Forelimb muscle (tissue), 1 donor: ENCODE results near the gene HRG. TPM values are rescaled to one million over a fixed set of nuclear protein-coding genes. Genes with fewer than 3 reads are reported as not detected.
"Not testable (repeated sequence)": the region's sequence is repeated elsewhere in the genome, so short reads cannot be mapped to it uniquely, and the experiment has no call there.

Experiments
- DNase-seq: peaks from one replicate; pipeline ENCODE4 v3.0.0-alpha.2; 2013; ENCODE audit warnings: low read depth
- polyA plus RNA-seq: library from polyadenylated mRNA; unstranded; fragments of 120-200 nt; gene quantifications from one replicate; pipeline ENCODE4 v1.2.1, GENCODE V29; 2013; ENCODE audit not compliant: insufficient read length

HRG gene
- polyA plus RNA-seq, 1 donor, result not detected

DNA sequence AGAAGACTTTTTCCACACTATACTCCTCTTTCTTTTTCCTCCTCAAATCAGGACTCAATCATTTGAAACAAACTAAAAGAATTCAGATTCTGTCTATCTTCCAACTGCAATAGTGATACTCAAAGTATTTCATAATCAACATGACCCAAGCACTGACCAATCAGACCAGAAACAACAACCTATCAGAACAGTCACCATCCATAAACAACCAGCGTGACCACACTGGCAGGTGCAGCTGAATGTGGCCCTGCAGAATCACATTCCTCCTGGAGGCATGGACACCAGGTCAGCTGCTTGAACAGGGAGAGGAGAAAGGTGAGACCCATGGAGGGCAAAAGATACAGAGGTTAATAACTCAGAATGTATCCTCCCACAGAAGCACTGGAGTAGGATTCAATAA, 13.3 kb downstream of the HRG start:
- no peak for DNase-seq

DNA sequence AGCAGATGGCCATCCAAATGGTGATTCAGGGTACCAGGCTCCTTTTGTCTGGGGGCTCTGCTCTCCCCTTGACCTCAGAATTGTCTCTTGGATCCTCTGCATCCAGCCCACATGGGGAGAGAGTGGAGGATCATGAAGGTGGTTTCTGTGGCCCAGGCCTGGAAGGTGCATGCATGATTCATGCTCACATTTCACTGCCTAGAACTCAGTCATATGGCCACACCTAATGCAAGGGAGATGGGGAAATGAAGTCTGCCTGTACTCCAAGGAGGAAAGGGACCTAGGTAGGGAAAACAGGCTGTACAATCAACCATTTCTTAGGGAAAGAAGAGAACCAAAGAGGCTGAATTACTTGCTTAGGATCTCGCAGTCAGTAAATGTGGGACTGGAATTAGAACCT, 15.1 kb downstream of the HRG start:
- DNase-seq, result no peak

DNA sequence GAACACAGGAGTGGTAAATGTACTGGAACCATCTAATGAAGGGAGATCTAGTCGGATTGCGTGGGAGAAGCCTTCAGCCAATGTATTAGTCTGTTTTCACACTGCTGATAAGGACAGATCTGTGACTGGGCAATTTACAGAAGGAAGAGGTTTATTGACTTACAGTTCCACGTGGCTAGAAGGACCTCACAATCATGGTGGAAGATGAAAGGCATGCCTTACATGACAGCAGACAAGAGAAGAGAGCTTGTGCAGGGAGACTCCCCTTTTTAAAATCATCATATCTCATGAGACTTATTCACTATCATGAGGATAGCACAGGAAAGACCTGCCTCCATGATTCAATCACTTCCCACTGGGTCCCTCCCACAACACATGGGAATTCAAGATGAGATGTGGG, 17.0 kb downstream of the HRG start:
- no peak for DNase-seq

DNA sequence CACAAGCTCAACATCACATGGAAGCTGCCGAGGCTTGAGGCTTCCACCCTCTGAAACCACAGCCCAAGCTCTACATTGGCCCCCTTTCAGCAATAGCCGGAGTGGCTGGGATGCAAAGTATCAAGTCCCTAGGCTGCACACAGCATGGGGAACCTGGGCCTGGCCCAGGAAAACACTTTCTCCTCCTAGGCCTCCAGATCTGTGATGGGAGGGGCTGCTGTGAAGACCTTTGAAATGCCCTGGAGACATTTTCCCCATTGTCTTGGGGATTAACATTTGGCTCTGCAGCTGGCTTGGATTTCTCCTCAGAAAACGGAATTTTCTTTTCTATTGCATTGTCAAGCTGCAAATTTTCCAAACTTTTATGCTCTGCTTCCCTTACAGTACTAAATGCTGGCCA, 18.2 kb downstream of the HRG start:
- DNase-seq, result no peak

DNA sequence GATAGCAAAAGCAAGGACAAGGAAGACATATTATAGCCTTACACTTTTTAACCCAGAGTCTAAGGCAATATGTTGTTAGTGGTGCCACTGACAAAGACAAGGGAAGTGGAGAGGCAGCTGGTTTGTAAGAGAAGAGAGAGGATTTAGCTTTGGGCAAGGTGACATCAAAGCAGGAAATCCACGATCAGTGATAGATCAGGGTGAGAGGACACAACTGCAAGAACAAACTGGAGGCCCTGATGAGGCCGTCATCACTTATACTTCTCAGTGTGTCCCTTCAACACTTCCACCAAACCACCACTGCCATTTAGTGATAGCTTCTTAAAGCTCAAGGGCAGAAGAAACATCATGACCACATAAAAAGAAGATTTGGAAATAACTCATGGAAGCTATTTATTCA, 20.7 kb downstream of the HRG start:
- DNase-seq, result not testable (repeated sequence)

DNA sequence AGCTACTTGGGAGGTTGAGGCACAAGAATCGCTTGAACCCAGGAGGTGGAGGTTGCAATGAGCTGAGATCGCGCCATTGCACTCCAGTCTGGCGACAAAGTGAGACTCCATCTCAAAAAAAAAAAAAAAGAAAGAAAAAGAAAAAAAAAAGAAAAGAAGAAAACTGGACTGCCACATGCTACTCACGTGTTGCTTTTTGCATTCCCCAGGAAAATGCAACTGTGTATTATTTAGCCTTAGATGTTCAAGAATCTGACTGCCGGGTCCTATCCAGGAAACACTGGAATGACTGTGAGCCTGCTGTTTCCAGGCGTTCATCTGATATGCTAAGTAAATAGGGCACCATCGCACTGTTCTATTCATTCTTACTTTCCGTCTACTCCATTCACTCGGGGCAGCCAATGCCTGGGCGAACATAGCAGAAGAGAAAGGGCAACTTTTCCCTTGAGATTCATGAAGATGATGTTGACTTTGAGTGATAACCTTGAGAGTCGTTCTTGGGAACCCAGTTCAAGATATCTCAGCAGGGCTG, 21.4 kb downstream of the HRG start:
- DNase-seq, result no peak

DNA sequence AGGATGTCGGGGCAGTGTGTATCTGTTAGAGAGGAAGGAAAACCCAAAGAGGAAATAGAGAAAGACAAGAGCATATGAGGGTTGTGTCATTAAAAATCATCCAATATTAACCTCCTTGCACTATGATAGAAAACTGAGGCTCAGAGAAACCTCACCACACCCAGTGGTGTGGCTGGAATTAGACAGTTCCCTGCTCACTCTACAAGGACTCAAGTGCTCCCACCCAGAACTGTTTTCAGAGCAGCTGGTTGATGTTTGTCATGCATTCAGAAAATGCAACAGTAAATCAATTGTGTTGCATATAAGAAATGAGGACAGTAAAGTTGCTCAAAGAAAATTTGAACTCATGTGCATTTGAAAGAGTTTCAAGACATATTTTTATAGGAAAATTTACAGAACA, 24.5 kb downstream of the HRG start:
- not testable (repeated sequence) for DNase-seq

DNA sequence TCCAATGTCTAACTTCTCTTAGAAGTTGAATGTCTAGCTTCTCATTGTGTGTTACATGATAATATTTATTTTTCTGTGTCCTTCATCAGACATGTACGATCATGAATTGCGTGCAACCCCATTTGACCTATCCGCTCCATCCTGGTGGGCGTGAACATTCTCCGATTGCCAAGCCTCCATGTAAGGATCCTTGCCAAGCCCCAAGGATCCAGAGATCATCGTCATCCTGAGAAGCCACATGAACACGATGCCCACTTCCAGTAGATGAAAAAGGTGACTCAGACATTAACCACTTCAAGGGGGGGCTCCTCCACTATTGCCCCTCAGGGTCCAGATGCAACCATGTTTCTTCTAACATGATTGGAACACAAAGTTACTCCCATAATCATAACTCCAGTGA, 25.9 kb downstream of the HRG start:
- DNase-seq, result no peak

DNA sequence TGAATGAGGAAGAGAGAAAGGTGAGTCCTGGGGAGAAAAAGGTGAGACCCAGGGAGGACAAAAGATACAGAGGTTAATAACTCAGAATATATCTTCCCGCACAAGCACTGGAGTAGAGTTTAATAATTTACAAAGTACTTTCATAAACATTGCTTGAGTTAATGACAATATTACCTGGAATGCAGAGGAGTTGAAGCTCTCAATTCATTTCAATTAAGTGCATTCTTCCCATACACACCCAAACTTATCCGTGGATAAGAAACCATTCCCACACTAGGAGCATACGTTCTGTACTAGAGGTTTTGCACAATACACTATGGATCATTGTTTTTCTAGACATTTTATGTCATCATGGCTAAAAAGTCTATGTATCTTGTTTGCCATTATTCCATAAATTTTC, 28.0 kb downstream of the HRG start:
- DNase-seq, result no peak

DNA sequence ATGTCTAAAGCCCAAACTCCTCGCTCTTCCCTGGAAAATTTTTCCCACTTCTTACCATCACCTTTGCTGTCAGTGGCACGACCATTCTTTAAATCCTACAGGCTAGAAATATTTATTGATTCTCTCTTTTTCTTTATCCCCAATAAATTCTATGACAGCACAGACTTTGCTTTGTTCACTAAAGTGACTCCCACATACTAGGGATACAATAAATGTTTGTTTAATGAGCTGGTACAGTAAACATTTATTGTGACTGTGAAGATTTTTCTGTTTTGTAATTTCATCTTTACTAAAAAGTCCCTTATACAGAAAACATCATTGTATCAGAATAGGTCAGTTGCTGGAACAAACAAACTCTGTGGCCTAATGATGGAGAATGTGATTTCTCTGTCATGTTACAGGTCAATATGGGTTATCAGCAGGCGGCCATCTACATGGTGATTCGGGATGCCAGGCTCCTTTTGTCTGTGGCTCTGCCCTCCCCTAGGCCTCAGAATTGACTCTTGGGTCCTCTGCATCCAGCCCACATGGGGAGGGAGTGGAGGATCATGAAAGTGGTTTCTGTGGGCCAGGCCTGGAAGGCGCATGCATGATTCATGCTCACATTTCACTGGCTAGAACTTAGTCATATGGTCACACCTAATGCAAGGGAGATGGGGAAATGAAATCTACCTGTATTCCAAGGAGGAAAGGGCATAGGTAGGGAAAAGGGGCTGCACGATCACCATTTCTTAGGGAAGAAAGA, 28.6 kb downstream of the HRG start:
- no peak for DNase-seq

DNA sequence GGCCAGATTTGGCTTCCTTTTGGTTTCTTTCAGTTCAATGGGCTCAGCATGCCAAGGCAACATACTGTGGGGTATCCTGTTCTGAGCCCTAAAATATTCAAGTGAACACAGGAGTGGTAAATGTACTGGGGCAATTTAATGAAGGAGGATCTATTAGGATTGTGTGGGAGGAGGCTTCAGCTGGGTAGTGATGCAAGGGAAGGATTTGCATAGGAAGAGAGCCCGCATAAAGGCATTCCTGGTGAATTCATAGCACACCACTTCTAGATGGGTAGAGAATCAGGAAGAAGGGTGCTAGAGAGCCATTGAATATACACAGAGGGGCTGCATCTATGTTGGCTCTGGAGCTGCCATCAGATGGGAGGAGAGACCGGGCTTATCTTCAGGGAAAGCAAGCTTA, 30.7 kb downstream of the HRG start:
- DNase-seq, result no peak

DNA sequence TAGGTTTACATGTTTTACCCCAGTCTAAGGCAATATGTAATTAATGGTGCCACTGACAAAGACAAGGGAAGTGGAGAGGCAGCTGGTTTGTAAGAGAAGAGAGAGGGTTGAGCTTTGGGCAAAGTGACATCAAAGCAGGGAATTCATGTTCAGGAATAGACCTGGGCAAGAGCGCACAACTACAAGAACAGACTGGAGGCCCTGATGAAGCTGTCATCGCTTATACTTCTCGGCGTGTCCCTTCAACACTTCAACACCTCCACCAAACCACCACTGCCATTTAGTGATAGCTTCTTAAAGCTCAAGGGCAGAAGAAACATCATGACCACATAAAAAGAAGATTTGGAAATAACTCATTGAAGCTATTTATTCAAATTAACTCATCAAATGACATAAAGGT, 31.7 kb downstream of the HRG start:
- DNase-seq, result no peak

DNA sequence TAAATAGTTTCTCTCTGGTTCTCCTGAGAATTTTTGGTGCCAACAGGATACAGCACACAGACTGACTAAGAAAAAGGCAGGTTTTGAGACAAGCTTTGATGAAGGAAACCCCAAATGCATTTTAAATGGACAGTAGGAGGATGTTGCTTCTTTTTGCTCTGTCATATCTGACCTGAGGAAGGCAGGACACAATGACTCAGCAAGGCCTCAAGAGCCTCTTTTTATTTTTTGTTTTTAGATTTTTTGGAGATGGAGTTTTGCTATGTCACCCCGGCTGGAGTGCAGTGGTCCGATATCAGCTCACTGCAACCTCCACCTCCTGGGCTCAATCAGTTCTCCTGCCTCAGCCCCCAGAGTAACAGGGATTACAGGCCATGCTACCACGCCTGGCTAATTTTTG, 34.5 kb downstream of the HRG start:
- no peak for DNase-seq

DNA sequence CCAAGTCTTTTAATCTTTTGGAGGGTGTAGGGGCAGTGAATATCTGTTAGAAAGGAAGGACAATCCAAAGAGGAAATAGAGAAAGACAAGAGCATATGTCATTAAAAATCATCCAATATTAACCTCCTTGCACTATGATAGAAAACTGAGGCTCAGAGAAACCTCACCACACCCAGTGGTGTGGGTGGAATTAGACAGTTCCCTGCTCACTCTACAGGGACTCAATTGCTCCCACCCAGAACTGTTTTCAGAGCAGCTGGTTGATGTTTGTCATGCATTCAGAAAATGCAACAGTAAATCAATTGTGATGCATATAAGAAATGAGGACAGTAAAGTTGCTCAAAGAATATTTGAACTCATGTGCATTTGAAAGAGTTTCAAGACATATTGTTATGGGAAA, 36.6 kb downstream of the HRG start:
- DNase-seq, result not testable (repeated sequence)

DNA sequence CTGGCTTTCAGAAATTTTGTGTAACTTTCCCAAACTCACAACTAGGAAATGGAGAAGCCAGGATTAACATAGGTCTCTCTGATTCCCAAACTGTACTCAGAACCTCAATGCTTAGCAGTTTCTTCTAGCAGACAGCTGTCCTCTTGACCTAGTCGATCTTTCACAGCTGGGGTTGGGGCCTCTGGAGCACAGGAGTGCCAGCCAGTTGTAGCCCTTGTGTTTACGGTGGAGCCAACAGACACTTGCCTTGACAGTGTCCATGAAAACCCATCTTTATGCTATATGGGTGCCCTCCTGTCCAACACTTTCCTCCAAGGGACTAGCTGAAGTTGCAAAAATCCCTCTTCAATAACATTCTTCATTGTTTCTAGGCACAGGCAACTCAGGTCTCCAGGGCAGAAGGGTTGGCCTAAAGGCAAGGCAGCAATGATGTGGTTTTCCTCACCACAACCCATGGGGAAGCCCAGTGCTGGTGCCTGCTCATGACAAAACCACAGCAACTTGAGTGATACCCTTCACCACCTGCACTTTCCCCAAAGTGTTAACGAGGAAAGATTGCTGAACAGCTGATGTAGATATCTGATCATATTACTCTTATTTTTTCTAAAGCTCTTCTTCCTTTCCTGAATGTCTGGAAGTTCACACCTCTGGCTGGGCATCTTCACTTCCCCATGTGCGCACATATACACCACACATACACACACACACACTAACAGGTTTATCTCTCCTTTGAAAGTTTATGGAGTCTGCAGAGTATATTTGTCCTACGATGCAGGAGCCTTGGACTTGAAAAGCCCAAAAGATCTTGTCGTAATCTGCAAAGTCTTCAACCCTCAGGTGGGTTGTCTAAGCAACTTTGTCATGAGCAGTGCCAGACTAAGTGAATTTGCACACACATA, 40.3 kb downstream of the HRG start:
- no peak for DNase-seq

DNA sequence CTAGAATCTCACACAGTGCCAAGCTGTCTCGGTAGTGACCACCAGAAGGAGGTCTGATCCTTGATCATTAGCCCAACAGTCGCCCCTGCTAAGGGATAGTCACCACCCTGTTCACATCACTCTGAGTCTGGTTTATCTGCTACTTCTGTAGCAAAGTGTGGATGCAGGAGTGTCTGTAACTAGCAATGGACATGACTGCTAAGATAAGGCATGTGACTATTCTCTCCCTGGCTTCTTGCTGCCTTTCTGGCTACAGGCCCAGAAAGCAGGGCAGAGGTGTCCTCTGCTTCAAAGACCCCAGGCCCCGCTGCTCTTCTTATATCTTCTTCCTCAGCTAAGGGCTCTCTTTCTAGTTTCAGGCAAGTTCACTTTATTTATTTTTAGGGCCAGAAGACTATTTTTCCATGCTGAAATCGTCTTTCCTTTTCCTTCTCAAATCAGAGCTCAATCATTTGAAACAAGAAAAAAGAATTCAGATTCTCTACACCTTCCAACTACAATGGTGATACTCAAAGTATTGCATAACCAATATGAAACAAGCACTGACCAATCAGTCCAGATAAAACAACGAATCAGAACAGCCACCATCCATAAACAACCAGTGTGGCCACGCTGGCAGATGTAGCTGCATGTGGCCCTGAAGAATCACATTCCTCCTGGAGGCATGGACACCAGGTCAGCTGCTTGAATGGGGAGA, 43.3 kb downstream of the HRG start:
- DNase-seq, result no peak

DNA sequence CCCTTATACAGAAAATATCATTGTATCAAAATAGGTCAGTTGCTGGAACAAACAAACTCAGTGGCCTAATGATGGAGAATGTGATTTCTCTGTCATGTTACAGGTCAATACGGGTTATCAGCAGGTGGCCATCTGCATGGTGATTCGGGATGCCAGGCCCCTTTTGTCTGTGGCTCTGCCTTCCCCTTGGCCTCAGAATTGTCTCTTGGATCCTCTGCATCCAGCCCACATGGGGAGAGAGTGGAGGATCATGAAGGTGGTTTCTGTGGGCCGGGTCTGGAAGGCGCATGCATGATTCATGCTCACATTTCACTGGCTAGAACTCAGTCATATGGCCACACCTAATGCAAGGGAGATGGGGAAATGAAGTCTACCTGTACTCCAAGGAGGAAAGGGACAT, 44.9 kb downstream of the HRG start:
- not testable (repeated sequence) for DNase-seq

DNA sequence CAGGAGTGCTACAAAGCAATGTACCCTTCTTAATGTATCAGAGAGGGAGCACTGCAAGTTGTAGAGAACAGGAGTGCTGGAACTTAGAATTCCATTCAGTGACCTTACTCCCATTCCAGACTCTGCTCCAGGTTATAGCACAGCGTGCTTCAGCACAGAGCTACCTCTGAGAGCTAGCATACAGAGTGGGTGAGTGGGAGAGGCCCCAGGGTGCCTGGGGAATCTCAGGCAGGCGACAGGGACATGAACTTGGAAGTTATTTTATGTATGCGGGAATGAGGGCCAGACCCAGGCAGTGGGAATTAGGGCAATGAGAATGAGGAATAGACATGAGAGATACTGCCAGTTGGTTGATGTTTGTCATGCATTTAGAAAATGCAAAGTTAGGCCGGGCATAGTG, 47.7 kb downstream of the HRG start:
- DNase-seq, result no peak

DNA sequence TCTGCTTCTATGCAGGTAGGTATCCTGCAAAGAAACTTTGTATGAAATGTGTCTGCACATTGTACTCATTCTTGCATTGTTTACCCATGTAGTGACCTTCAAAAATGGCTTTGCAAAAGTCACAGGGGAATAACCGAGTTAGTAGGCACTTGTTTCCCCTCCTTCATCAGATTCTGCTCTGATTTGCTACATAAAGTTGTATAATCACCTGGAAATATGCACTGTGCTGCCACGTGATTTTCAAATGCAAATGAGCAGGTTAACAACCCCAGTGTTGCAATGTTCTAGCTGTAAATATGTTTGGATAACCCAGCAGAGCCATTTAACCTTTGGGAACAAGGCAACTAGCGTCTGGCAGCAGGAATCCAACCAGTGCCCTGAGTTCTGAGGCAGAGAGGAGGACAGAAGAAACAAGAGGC, 51.2 kb downstream of the HRG start, which contains the start of gene KNG1:
TSS of gene KNG1 (plus strand) at position 321 of the 419 bp plus-strand sequence. CDS start 184 bp downstream, outside the sequence.
- no peak for DNase-seq

DNA sequence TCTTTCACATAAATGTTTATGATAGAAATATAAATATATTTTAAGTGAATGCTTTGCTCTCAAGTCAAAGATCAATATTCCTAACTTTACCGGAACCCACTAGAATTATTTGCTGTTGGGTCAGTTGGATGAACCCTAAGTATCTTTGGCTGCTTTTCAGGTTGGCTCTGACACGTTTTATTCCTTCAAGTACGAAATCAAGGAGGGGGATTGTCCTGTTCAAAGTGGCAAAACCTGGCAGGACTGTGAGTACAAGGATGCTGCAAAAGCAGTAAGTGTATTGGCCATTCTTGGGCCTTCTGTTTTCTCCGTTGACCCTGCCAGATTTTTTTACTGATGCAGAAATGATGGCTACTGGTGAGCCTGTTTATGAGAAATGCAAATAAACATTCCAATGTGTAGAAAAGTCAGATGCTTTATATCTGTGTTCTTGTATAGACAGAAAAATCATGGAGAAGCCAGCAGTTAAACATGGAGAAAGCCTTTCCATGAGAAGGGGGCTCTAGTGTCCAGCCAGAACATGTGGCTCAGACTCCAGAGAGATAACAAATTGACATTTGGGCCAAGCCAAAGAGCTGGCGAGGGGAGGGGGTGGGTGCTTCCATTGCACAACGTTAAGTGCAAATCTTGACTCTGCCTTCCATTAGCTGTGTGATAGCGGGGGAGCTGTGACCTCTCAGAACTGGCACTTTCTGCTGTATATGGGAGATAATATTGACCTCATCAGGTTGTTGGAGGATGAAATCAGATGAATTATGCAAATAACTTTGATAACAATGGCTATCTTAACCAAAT, 54.3 kb downstream of the HRG start:
- no peak for DNase-seq

DNA sequence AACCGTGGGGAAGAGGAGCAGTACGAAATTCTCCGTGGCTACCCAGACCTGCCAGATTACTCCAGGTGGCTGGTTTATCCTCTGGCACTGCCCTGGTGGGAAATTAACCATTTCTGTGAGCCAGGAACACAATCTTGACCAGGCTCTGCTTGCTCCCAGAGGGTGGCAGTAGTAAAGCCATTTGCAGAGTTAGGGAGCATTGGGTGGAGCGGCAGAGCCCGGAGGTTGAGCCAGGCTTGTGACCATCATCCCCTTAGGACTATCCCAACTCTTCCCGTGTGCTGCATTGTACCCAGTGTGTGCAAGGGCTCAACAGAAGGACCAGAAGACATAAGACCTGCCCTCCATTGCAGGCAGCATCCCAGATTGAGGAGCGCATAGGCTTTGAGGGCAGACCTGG, 56.6 kb downstream of the HRG start:
- DNase-seq, result no peak
